GM23248 (cell line): ENCODE results near the gene TACR1. TPM values are rescaled to one million over a fixed set of nuclear protein-coding genes. Genes with fewer than 3 reads are reported as not detected.

Experiments
- DNase-seq: peaks from one replicate; pipeline ENCODE4 v3.0.0-alpha.2; 2015
- H2AFZ ChIP-seq: fragments of 200-600 bp; sonication (generic); 2 replicates; pipeline ENCODE4 v1.6.1; 2016; ENCODE audit warnings: antibody characterized with exemption
- H3F3A ChIP-seq: fragments of 200-600 bp; sonication (generic); 2 replicates; pipeline ENCODE4 v1.6.1; 2016; ENCODE audit warnings: mild to moderate bottlenecking, antibody characterized with exemption, mixed run types; ENCODE audit not compliant: insufficient read depth
- H3K27ac ChIP-seq: fragments of 200-600 bp; sonication (generic); 2 replicates; pipeline ENCODE4 v1.5.1; 2016; ENCODE audit warnings: mild to moderate bottlenecking
- H3K27me3 ChIP-seq: fragments of 200-600 bp; sonication (generic); replicated peaks from 2 replicates; pipeline ENCODE4 v1.6.1; 2016; ENCODE audit warnings: mild to moderate bottlenecking; ENCODE audit not compliant: insufficient read depth
- H3K36me3 ChIP-seq: fragments of 200-600 bp; sonication (generic); 2 replicates; pipeline ENCODE4 v1.6.1; 2016; ENCODE audit warnings: low read depth, mild to moderate bottlenecking
- H3K4me1 ChIP-seq: fragments of 200-600 bp; sonication (generic); 2 replicates; pipeline ENCODE4 v1.6.1; 2016; ENCODE audit warnings: mild to moderate bottlenecking; ENCODE audit not compliant: insufficient read depth
- H3K4me2 ChIP-seq: fragments of 200-600 bp; sonication (generic); one replicate; pipeline ENCODE4 v1.6.1; 2016; ENCODE audit warnings: mild to moderate bottlenecking; ENCODE audit not compliant: unreplicated experiment
- H3K4me3 ChIP-seq: fragments of 200-600 bp; sonication (generic); 2 replicates; pipeline ENCODE4 v1.5.1; 2016; ENCODE audit warnings: mild to moderate bottlenecking
- H3K79me2 ChIP-seq: fragments of 200-600 bp; sonication (generic); 2 replicates; pipeline ENCODE4 v1.6.1; 2016; ENCODE audit warnings: mild to moderate bottlenecking; ENCODE audit not compliant: insufficient read depth
- H3K9ac ChIP-seq: fragments of 200-600 bp; sonication (generic); 2 replicates; pipeline ENCODE4 v1.6.1; 2016; ENCODE audit warnings: mild to moderate bottlenecking
- H3K9me2 ChIP-seq: fragments of 200-600 bp; sonication (generic); 2 replicates; pipeline ENCODE4 v1.6.1; 2016; ENCODE audit warnings: mixed run types, mild to moderate bottlenecking, moderate library complexity; ENCODE audit not compliant: insufficient read depth
- H3K9me3 ChIP-seq: fragments of 200-600 bp; sonication (generic); one replicate; pipeline ENCODE4 v1.6.1; 2017; ENCODE audit warnings: low read depth
- H4K20me1 ChIP-seq: fragments of 200-600 bp; sonication (generic); 2 replicates; pipeline ENCODE4 v1.6.0; 2016; ENCODE audit not compliant: insufficient read depth
- EZH2 ChIP-seq: fragments of 200-600 bp; sonication (generic); IDR thresholded peaks from 2 replicates; pipeline ENCODE4 v1.6.1; 2018; ENCODE audit warnings: antibody characterized with exemption, mild to moderate bottlenecking; ENCODE audit not compliant: insufficient read depth, poor library complexity, severe bottlenecking
- EZH2phosphoT487 ChIP-seq: fragments of 200-600 bp; sonication (generic); IDR thresholded peaks from 2 replicates; pipeline ENCODE4 v1.6.1; 2018; ENCODE audit warnings: antibody characterized with exemption, moderate library complexity, mild to moderate bottlenecking, low read depth; ENCODE audit not compliant: insufficient read depth
- WGBS, 2 experiments: methylation state at CpG; one replicate each; pipeline ENCODE4 v1.1.6; 2015 to 2017; ENCODE audit warnings: low lambda C conversion rate in 2 of 2, low coverage in 1 of 2; ENCODE audit errors: missing lambda C conversion rate in 2 of 2; 5-methylcytosine and 5-hydroxymethylcytosine counted together
- in situ Hi-C: fragments of 300-500 bp; cut with MboI; formaldehyde crosslinking; loops from 2 replicates; pipeline ENCODE4 v1.15.0; 2020
- polyA plus RNA-seq: library from polyadenylated mRNA; unstranded; fragments of >200 nt; fragmentation: Nextera tagmentation; extraction: Ambion mirVana; gene quantifications from 2 replicates; pipeline ENCODE4 v1.2.1, GENCODE V29; 2016
- total RNA-seq: library from RNA; depleted of rRNA; stranded (reverse); fragments of >200 nt; shearing (Covaris generic); gene quantifications from 2 replicates; pipeline ENCODE4 v1.2.3, GENCODE V29; 2014

Gene TACR1
- total and polyA plus RNA-seq, 2 experiments from 2014 or later: 0.11 to 0.65 TPM

DNA sequence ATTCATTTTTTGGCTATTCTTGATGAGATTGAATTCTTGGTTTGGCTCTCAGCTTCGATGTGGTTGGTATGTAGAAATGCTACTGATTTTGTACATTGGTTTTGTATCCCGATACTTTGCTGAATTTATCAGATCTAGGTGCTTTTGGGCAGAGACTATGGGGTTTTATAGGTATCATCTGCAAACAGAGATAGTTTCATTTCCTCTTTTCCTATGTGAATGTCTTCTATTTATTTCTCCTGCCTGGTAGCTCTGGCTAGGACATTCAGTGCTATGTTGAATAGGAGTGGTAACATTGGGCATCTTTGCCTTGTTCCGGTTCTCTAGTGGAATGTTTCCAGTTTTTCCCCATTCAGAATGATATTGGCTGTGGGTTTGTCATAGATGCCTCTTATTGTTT is 5.5 kb upstream of the TACR1 start:
- Histone ChIP-seq H3K4me1 (no peaks in the 10 kb centered on the region), H4K20me1 (no peaks in the 10 kb centered on the region), H3K79me2 (no peaks in the 10 kb centered on the region), H3K9me2 (no peaks in the 10 kb centered on the region), H3K4me2 (no peak overlapping the region), H3K27me3 (0 out of 2 replicates have a peak, but pooled peaks cover 5% of the 10 kb centered on the region), H3K9ac (no peak overlapping the region), H3K4me3 (no peak overlapping the region), H3F3A (no peaks in the 10 kb centered on the region), H3K36me3 (no peaks in the 10 kb centered on the region), H3K9me3 (no peaks in the 10 kb centered on the region), H2AFZ (no peak overlapping the region), H3K27ac (no peak overlapping the region)
- WGBS, 2 experiments: 71 to 78% methylated on average over 3 of the region's 3 CpGs
- no peak for DNase-seq
- in situ Hi-C loops: no loop called here
- TF ChIP-seq EZH2: no peak
- no peak for TF ChIP-seq EZH2phosphoT487

DNA sequence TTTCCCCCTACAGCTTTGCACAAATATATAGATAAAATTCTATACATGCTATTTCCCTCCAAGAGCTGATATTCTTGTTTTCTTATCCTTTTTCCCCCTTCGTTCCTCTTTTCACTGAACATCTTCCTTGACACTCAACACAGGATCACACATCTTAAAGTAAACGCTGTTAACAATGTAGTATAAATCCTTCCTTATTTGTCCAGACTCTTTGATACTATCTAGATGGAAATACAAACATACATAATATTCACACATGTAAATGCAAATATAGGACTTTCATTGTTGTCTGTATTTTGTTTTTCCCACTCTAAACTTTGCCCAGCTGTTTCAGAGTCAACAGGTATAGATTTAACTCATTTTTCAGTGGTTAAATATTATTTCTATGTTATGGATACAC is 3.0 kb upstream of the TACR1 start:
- no peaks in the 10 kb centered on the region for H3K9me2 ChIP-seq
- 0 out of 2 replicates have a peak, but pooled peaks cover 3% of the 10 kb centered on the region for H3F3A ChIP-seq
- no peaks in the 10 kb centered on the region for H3K9me3 ChIP-seq
- H3K9ac ChIP-seq: no peak overlapping the region
- no peak overlapping the region for H3K4me2 ChIP-seq
- H3K4me1 ChIP-seq: 0 out of 2 replicates have a peak, but pooled peaks cover 3% of the 10 kb centered on the region
- DNase-seq: no peak
- no peak overlapping the region for H3K27ac ChIP-seq
- WGBS, 2 experiments: 94 to 97% methylated on average over 2 of the region's 2 CpGs
- H4K20me1 ChIP-seq: no peaks in the 10 kb centered on the region
- no peaks in the 10 kb centered on the region for H3K36me3 ChIP-seq
- in situ Hi-C loops: no loop called here
- H2AFZ ChIP-seq: no peak overlapping the region
- no peaks in the 10 kb centered on the region for H3K79me2 ChIP-seq
- peaks cover 23% of the 10 kb centered on the region for H3K27me3 ChIP-seq
- no peak for TF ChIP-seq EZH2
- no peak for TF ChIP-seq EZH2phosphoT487
- H3K4me3 ChIP-seq: no peak overlapping the region

DNA sequence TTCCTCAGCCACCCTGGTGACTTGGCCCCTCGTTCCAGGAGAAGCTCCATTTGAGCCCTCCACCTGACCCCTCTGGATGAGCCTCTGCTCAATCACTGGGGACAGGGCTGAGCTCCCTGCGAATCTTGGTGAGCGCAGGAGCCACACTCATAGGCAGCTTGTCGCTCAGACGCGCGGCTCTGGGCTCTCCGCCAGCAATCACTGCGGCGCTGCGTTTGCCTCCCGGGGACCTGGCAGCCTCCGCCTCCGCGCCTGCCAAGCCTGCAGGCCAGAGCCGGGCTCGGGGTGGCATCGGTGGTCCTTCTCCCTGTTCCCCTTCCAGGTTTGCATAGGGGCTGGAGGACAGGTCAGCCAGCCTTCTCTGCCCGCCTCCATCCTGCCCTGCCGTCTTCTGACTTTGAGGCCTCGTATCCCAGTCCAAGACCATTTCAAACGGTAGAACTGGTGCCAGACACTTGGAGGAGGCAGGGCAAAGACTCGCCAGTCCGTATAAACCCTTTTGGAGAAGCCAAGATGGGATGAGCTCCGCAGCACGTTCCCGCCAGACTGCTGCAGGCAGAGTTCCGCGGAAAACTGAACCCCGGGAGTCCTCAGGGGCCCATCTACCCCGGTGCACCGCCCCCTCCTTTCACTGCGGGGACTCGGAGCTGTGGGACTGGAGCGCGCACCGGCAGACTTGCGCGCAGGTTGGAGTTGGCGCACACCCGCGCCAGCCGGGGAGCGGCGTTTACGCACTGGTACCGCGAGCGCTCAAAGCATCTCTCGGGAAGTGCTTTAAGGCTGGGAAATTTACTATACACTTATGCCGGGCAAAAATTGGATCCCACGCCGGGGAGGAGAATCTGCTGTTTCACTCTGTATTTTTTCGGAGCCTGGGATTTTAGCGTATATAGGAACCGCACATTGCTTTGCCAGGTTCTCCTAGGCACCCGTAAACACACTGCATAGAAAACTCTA is 1.1 kb upstream of the TACR1 start:
- no peak overlapping the region for H3K9ac ChIP-seq
- H3F3A ChIP-seq: 0 out of 2 replicates have a peak, but pooled peaks cover 3% of the 10 kb centered on the region
- H3K4me2 ChIP-seq: peak overlapping the region; percentile 88
- WGBS, 2 experiments: 1 to 2% methylated on average over 53 to 57 of the region's 57 CpGs
- H4K20me1 ChIP-seq: no peaks in the 10 kb centered on the region
- H3K36me3 ChIP-seq: no peaks in the 10 kb centered on the region
- H3K4me1 ChIP-seq: 0 out of 2 replicates have a peak, but pooled peaks cover 3% of the 10 kb centered on the region
- peak overlapping the region; percentile 56 for H2AFZ ChIP-seq
- no peak for TF ChIP-seq EZH2phosphoT487
- no peak for TF ChIP-seq EZH2
- no peaks in the 10 kb centered on the region for H3K9me2 ChIP-seq
- no peak overlapping the region for H3K27ac ChIP-seq
- H3K9me3 ChIP-seq: no peaks in the 10 kb centered on the region
- H3K79me2 ChIP-seq: no peaks in the 10 kb centered on the region
- DNase-seq: peak; percentile 65
- H3K4me3 ChIP-seq: peak overlapping the region; percentile 73
- peaks cover 36% of the 10 kb centered on the region for H3K27me3 ChIP-seq
- in situ Hi-C loops: no loop called here

DNA sequence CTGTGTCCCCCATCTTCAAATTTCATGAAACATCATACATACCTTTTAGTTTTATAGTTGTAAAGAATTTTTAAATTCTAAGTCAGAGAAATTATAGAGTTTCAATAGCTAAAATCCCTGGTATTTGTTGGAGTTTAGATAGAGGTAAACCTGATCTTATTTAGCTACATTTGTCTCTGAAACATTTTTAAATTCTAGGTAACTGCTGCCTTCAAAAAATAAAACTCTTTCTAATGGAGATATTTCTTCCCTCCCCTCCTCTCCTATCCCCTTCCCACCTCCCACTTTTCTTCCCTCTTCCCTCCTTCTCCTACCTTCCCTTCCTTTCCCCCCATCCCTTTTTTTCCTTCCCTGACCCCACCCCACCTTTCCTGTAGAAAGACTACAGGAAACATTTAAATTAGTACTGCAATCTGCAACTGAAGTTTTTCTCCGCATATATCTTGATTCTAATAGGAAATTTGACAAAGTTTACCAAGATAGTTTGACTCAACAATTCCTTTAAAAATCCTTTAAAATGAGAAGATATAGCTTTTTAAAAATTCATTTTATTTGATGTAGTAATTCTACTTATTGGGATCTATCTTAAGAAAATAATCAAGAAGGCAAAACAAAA is 4.1 kb downstream of the TACR1 start:
- Histone ChIP-seq H2AFZ (no peak overlapping the region), H3K4me1 (0 out of 2 replicates have a peak, but pooled peaks cover 3% of the 10 kb centered on the region), H3K27me3 (peaks cover 35% of the 10 kb centered on the region), H3K9me3 (no peaks in the 10 kb centered on the region), H3F3A (0 out of 2 replicates have a peak, but pooled peaks cover 3% of the 10 kb centered on the region), H3K79me2 (no peaks in the 10 kb centered on the region), H4K20me1 (no peaks in the 10 kb centered on the region), H3K36me3 (no peaks in the 10 kb centered on the region), H3K9ac (no peak overlapping the region), H3K4me2 (no peak overlapping the region), H3K4me3 (no peak overlapping the region), H3K27ac (no peak overlapping the region), H3K9me2 (no peaks in the 10 kb centered on the region)
- no peak for TF ChIP-seq EZH2
- no peak for TF ChIP-seq EZH2phosphoT487
- no peak for DNase-seq
- in situ Hi-C loops: loop anchor here (25.0 kb wide), 2 partner anchors 192 to 417 kb away; no protein-coding TSS in a partner anchor
- 38 to 41% methylated on average over 1 of the region's 1 CpG for WGBS, 2 experiments
